ENCODE measurements around the gene UGT3A2.

DNA sequence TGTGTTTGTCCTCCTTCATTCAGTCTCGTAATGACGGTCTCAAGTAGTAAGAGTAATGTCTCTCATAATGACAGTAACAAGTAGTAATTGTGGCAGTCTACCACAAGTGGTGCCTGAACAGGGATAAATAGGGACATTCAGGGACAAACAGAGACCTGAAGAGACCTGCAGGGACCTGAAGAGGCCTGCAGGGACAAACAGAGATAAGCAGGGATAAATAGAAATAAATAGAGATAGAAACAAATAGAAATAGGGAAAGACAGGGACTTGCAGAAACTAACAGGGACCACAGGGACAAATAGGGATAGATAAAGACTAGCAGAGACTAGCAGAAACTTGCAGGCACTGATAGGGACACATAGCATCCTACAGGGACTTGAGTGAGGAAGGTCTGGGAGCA is 7.9 kb downstream of the UGT3A2 start:
- TF ChIP-seq GABPA (IDR thresholded peaks at IDR 0.05 in 1 of 2, conservative IDR thresholded peaks at IDR 0.05 in 1 of 2) (no peak), MAX (IDR thresholded peaks at IDR 0.05) (no peak), RAD21 (IDR thresholded peaks at IDR 0.05) (no peak), ATF3 (IDR thresholded peaks at IDR 0.05) (no peak), RXRA (IDR thresholded peaks at IDR 0.05) (no peak), HNF4G (IDR thresholded peaks at IDR 0.05) (no peak)
- TF ChIP-seq, protein P1, sequence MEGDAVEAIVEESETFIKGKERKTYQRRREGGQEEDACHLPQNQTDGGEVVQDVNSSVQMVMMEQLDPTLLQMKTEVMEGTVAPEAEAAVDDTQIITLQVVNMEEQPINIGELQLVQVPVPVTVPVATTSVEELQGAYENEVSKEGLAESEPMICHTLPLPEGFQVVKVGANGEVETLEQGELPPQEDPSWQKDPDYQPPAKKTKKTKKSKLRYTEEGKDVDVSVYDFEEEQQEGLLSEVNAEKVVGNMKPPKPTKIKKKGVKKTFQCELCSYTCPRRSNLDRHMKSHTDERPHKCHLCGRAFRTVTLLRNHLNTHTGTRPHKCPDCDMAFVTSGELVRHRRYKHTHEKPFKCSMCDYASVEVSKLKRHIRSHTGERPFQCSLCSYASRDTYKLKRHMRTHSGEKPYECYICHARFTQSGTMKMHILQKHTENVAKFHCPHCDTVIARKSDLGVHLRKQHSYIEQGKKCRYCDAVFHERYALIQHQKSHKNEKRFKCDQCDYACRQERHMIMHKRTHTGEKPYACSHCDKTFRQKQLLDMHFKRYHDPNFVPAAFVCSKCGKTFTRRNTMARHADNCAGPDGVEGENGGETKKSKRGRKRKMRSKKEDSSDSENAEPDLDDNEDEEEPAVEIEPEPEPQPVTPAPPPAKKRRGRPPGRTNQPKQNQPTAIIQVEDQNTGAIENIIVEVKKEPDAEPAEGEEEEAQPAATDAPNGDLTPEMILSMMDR (IDR thresholded peaks at IDR 0.05; ENCODE audit: low read depth, low read length, missing input control), result no peak
